Thymus (tissue), 11 donors: ENCODE results near the gene RHBDL2. TPM values are rescaled to one million over a fixed set of nuclear protein-coding genes. Genes with fewer than 3 reads are reported as not detected.

Experiments
- DNase-seq, 9 donors: peaks; one replicate each; pipeline ENCODE4 v3.0.0-alpha.2; 2013; ENCODE audit warnings: low spot score in 9 of 9, low read depth in 6 of 9, missing footprints in 1 of 9
- H3K27ac ChIP-seq, 2 donors: one replicate each; pipeline ENCODE4 v1.5.1; 2013; ENCODE audit warnings: control low read depth in 1 of 2, low read depth in 1 of 2, low read length in 1 of 2, mild to moderate bottlenecking in 1 of 2, moderate library complexity in 1 of 2
- H3K27me3 ChIP-seq, 2 donors: one replicate each; pipeline ENCODE4 v1.5.1; 2013; ENCODE audit warnings: low read length in 1 of 2; ENCODE audit not compliant: control insufficient read depth in 2 of 2, insufficient read depth in 1 of 2
- H3K36me3 ChIP-seq, 2 donors: one replicate each; pipeline ENCODE4 v1.5.1; 2013; ENCODE audit warnings: low read length in 1 of 2, mild to moderate bottlenecking in 1 of 2, moderate library complexity in 1 of 2; ENCODE audit not compliant: control insufficient read depth in 2 of 2, insufficient read depth in 2 of 2
- H3K4me1 ChIP-seq, 2 donors: one replicate each; pipeline ENCODE4 v1.5.1; 2013; ENCODE audit warnings: low read length in 2 of 2; ENCODE audit not compliant: control insufficient read depth in 2 of 2, insufficient read depth in 2 of 2
- H3K4me3 ChIP-seq, 2 donors: one replicate each; pipeline ENCODE4 v1.5.1; 2013; ENCODE audit warnings: low read length in 2 of 2, control low read depth in 1 of 2, mild to moderate bottlenecking in 1 of 2
- H3K9me3 ChIP-seq, 2 donors: one replicate each; pipeline ENCODE4 v1.5.1; 2013; ENCODE audit warnings: low read length in 1 of 2, mild to moderate bottlenecking in 1 of 2; ENCODE audit not compliant: control insufficient read depth in 2 of 2, insufficient read depth in 1 of 2
- WGBS: extraction: QIAGEN DNeasy Blood & Tissue Kit; methylation state at CpG from one replicate; pipeline ENCODE4 v1.1.7; 2013; 5-methylcytosine and 5-hydroxymethylcytosine counted together
- polyA plus RNA-seq: library from polyadenylated mRNA; stranded (reverse); fragments of 200-250 nt; gene quantifications from one replicate; pipeline ENCODE4 v1.2.3, GENCODE V29; 2013
- total RNA-seq: library from RNA; stranded (reverse); fragments of 120-200 nt; gene quantifications from one replicate; pipeline ENCODE4 v1.2.4, GENCODE V29; 2013
- donor health status: healthy.

RHBDL2 gene
- total and polyA plus RNA-seq, 2 donors: 0.99 to 2.3 TPM

GRCh38 chr1:38898653-38899230, 42.9 kb downstream of the RHBDL2 start:
- no peaks in the 10 kb centered on the region for H3K27me3 ChIP-seq
- no peaks in the 10 kb centered on the region for H3K4me1 ChIP-seq
- DNase-seq: no peak
- no peak overlapping the region for H3K4me3 ChIP-seq
- H3K36me3 ChIP-seq: no peaks in the 10 kb centered on the region
- no peaks in the 10 kb centered on the region for H3K9me3 ChIP-seq
- no peak overlapping the region for H3K27ac ChIP-seq

DNA sequence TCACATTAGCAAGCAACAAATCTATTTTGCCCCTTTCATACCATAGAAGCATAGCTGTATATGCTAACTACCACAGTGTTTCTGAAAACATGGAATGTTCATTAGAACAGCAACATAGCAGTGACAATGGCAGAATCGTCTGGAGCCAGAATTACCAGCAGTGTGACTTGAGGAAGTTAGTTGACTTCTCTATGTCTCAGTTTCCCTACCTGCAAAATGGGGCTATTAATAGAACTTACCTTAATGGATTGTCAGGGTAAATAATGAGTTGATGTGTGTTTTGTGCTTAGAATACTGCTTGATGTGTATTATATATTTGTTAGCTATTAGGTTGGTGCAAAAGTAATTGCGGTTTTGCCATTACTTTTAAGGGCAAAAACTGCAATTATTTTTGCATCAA, 45.5 kb downstream of the RHBDL2 start:
- no peak overlapping the region for H3K4me3 ChIP-seq
- H3K4me1 ChIP-seq: no peaks in the 10 kb centered on the region
- H3K27me3 ChIP-seq: no peaks in the 10 kb centered on the region
- H3K27ac ChIP-seq: no peak overlapping the region
- no peaks in the 10 kb centered on the region for H3K36me3 ChIP-seq
- 97% methylated on average over 2 of the region's 2 CpGs for WGBS
- no peaks in the 10 kb centered on the region for H3K9me3 ChIP-seq
- no peak for DNase-seq

- no peak overlapping the region for H3K4me3 ChIP-seq
- 96% methylated on average over 1 of the region's 1 CpG for WGBS
- H3K4me1 ChIP-seq: no peaks in the 10 kb centered on the region
- no peak overlapping the region for H3K27ac ChIP-seq
- H3K9me3 ChIP-seq: no peaks in the 10 kb centered on the region
- H3K36me3 ChIP-seq: no peaks in the 10 kb centered on the region
- H3K27me3 ChIP-seq: no peaks in the 10 kb centered on the region
- no peak for DNase-seq
These were observed 48.7 kb downstream of the RHBDL2 start for GRCh38 chr1:38892976-38893375.

- H3K27me3 ChIP-seq: no peaks in the 10 kb centered on the region
- WGBS: 98% methylated on average over 1 of the region's 1 CpG
- no peaks in the 10 kb centered on the region for H3K36me3 ChIP-seq
- no peak for DNase-seq
- H3K4me1 ChIP-seq: no peaks in the 10 kb centered on the region
- H3K9me3 ChIP-seq: no peaks in the 10 kb centered on the region
- H3K27ac ChIP-seq: no peak overlapping the region
- H3K4me3 ChIP-seq: no peak overlapping the region
These were observed 49.9 kb downstream of the RHBDL2 start for GRCh38 chr1:38891753-38892152.

GRCh38 chr1:38889589-38889988, 52.0 kb downstream of the RHBDL2 start:
- no peaks in the 10 kb centered on the region for H3K27me3 ChIP-seq
- DNase-seq: no peak
- H3K4me1 ChIP-seq: no peaks in the 10 kb centered on the region
- no peak overlapping the region for H3K27ac ChIP-seq
- WGBS: 74% methylated on average over 5 of the region's 5 CpGs
- H3K9me3 ChIP-seq: no peaks in the 10 kb centered on the region
- no peak overlapping the region for H3K4me3 ChIP-seq
- H3K36me3 ChIP-seq: no peaks in the 10 kb centered on the region

- H3K27ac ChIP-seq: no peak overlapping the region
- no peak for DNase-seq
- no peaks in the 10 kb centered on the region for H3K4me1 ChIP-seq
- 95% methylated on average over 9 of the region's 9 CpGs for WGBS
- H3K4me3 ChIP-seq: no peak overlapping the region
- no peaks in the 10 kb centered on the region for H3K9me3 ChIP-seq
- H3K36me3 ChIP-seq: no peaks in the 10 kb centered on the region
- no peaks in the 10 kb centered on the region for H3K27me3 ChIP-seq
These were observed 53.0 kb downstream of the RHBDL2 start for GRCh38 chr1:38888423-38889333.

GRCh38 chr1:38885092-38885491, 56.5 kb downstream of the RHBDL2 start:
- Histone ChIP-seq H3K27me3 (no peaks in the 10 kb centered on the region), H3K36me3 (no peaks in the 10 kb centered on the region), H3K4me1 (no peaks in the 10 kb centered on the region), H3K4me3 (no peak overlapping the region), H3K27ac (no peak overlapping the region), H3K9me3 (no peaks in the 10 kb centered on the region)
- DNase-seq: no peak
- WGBS: 97% methylated on average over 2 of the region's 2 CpGs

DNA sequence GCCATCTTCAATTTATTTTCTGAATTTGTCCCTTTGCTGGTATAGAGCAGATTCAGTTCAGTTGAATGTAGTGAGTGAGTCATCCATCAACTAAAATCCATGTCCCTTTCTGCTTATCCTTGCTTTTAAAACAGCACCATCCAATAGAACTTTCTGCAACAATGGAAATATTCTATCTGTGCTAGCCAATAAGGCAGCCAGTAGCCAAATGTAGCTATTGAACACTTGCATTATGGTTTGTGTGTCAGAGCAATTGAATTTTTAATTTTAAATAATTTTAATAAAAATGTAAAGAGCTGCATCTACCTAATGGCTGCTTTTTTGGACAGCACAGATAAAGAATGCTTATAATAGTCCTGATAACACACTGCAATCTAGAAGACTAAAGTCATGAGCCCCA, 60.1 kb downstream of the RHBDL2 start, which contains the start of gene GJA9:
TSS of gene GJA9 (minus strand) at position 101 of the 400 bp plus-strand sequence. CDS start 5,489 bp downstream, outside the sequence.
- Histone ChIP-seq H3K27ac (no peak within 1 kb of the TSS), H3K4me3 (no peak within 1 kb of the TSS), H3K27me3 (no peaks in the 10 kb centered on the region), H3K36me3 (no peaks in the 10 kb centered on the region), H3K9me3 (no peaks in the 10 kb centered on the region), H3K4me1 (no peaks in the 10 kb centered on the region)
- no peak for DNase-seq

GRCh38 chr1:38875811-38876210, 65.8 kb downstream of the RHBDL2 start:
- Histone ChIP-seq H3K4me1 (peaks cover 4 to 9% of the 10 kb centered on the region in 2 donors), H3K4me3 (no peak overlapping the region), H3K27me3 (no peaks in the 10 kb centered on the region), H3K9me3 (no peaks in the 10 kb centered on the region), H3K36me3 (no peaks in the 10 kb centered on the region), H3K27ac (no peak overlapping the region)
- WGBS: 95% methylated on average over 2 of the region's 2 CpGs
- no peak for DNase-seq
